Measurements from ENCODE around the gene ITGA6.
A peak's percentile ranks its signal among the peaks of the same experiment; 100 is the strongest.

ITGA6 gene

GRCh38 chr2:172465417-172466334 lies 38.3 kb downstream of the ITGA6 start:
- peak; percentile 82 for DNase-seq (ENCODE audit: low spot score)

- DNase-seq (ENCODE audit: low spot score): no peak
Observed at GRCh38 chr2:172467382-172467781, 40.0 kb downstream of the ITGA6 start.

GRCh38 chr2:172470958-172471922 lies 43.9 kb downstream of the ITGA6 start:
- DNase-seq (ENCODE audit: low spot score): no peak

GRCh38 chr2:172472446-172473033 lies 45.2 kb downstream of the ITGA6 start:
- DNase-seq (ENCODE audit: low spot score): no peak

GRCh38 chr2:172473167-172473566 lies 45.8 kb downstream of the ITGA6 start:
- DNase-seq (ENCODE audit: low spot score): no peak

- DNase-seq (ENCODE audit: low spot score): no peak
Observed at GRCh38 chr2:172478353-172478752, 51.0 kb downstream of the ITGA6 start.

- DNase-seq (ENCODE audit: low spot score): no peak
Observed at GRCh38 chr2:172480301-172481218, 53.2 kb downstream of the ITGA6 start.

- no peak for DNase-seq (ENCODE audit: low spot score)
Observed at GRCh38 chr2:172481507-172482262, 54.3 kb downstream of the ITGA6 start.

- DNase-seq (ENCODE audit: low spot score): peak; percentile 42
Observed at GRCh38 chr2:172484253-172484652, 56.9 kb downstream of the ITGA6 start.

GRCh38 chr2:172484706-172485105 lies 57.3 kb downstream of the ITGA6 start:
- no peak for DNase-seq (ENCODE audit: low spot score)

- no peak for DNase-seq (ENCODE audit: low spot score)
Observed at GRCh38 chr2:172488556-172488955, 61.2 kb downstream of the ITGA6 start.

- DNase-seq (ENCODE audit: low spot score): peak; percentile 3
Observed at GRCh38 chr2:172489681-172490080, 62.3 kb downstream of the ITGA6 start.

- no peak for DNase-seq (ENCODE audit: low spot score)
Observed at GRCh38 chr2:172496160-172496608, 68.8 kb downstream of the ITGA6 start.

GRCh38 chr2:172507199-172507598 lies 79.8 kb downstream of the ITGA6 start:
- no peak for DNase-seq (ENCODE audit: low spot score)

GRCh38 chr2:172510088-172510487 lies 82.7 kb downstream of the ITGA6 start:
- no peak for DNase-seq (ENCODE audit: low spot score)

- DNase-seq (ENCODE audit: low spot score): no peak
Observed at GRCh38 chr2:172510548-172510947, 83.2 kb downstream of the ITGA6 start.

- no peak for DNase-seq (ENCODE audit: low spot score)
Observed at GRCh38 chr2:172512810-172513523, 85.6 kb downstream of the ITGA6 start.

- no peak for DNase-seq (ENCODE audit: low spot score)
Observed at GRCh38 chr2:172513524-172513900, 86.1 kb downstream of the ITGA6 start.

- DNase-seq (ENCODE audit: low spot score): no peak
Observed at GRCh38 chr2:172513935-172514586, 86.7 kb downstream of the ITGA6 start.
